D721Med (cell line): ENCODE measurements around the gene PRM2.

Source experiments
- DNase-seq: peaks from one replicate; pipeline ENCODE4 v3.0.0; 2011; ENCODE audit warnings: low spot score; ENCODE audit not compliant: insufficient read length
- FAIRE-seq: peaks from 2 replicates; lab custom pipeline; 2011; peaks lifted over from hg19 to GRCh38; lab: Jason Lieb, UNC
- TF ChIP-seq, protein P1 (sequence below): IDR thresholded peaks from 2 replicates; pipeline ENCODE4 v1.5.1; 2012; ENCODE audit warnings: mild to moderate bottlenecking, control low read depth; ENCODE audit not compliant: insufficient read depth; ENCODE audit errors: missing control alignments

Gene PRM2

DNA sequence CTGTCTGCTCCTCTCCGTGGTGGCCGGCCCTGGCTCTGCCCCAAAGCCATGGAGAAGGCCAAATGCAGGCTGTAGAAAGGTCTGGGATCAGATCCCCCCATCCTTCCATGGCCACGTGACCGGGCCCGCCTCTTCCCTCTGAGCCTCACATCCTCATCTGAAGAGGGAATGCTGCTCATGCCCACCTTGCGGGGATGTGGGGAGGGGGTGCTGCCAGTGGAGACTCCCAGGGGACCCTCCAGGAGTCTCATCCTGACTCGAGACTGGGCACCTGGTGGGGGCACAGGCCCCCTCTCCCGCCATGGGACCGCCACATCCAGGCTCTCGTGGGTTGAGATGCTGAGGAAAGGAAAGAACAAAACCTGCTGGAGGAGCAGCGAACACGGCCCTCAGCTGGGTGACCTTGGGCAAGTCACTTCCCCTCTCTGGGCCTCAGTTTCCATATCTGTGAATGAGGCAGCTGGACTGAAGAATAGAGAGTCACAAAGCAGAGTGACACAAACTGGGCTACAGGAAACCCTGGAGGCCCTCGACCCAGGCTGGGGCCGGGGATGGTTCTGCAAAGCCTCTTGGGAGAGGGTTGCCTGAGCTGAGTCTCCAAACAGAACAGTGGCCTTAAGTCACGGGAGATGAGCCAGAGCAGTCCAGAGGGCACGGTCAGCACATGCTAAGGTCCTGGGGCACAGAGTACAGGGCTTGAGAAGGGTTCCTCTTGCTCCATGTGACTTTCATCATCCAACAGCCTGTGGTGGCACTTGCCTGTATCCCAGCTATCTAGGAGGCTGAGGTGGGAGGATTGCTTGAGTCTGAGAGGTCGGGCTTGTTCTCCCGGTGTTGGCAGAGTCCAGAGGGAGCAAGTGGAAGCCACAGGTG, 50.4 kb downstream of the PRM2 start:
- TF ChIP-seq, protein P1, sequence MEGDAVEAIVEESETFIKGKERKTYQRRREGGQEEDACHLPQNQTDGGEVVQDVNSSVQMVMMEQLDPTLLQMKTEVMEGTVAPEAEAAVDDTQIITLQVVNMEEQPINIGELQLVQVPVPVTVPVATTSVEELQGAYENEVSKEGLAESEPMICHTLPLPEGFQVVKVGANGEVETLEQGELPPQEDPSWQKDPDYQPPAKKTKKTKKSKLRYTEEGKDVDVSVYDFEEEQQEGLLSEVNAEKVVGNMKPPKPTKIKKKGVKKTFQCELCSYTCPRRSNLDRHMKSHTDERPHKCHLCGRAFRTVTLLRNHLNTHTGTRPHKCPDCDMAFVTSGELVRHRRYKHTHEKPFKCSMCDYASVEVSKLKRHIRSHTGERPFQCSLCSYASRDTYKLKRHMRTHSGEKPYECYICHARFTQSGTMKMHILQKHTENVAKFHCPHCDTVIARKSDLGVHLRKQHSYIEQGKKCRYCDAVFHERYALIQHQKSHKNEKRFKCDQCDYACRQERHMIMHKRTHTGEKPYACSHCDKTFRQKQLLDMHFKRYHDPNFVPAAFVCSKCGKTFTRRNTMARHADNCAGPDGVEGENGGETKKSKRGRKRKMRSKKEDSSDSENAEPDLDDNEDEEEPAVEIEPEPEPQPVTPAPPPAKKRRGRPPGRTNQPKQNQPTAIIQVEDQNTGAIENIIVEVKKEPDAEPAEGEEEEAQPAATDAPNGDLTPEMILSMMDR, result no peak
- FAIRE-seq (no peak), DNase-seq (no peak)
